22Rv1 (cell line): ENCODE data around the gene POLR3H.

Source experiments
- ZFX ChIP-seq: fragments of 450-650 bp; IDR thresholded peaks from 2 replicates; pipeline ENCODE4 v1.6.1; 2017; ENCODE audit warnings: antibody characterized with exemption, borderline replicate concordance
- TF ChIP-seq, protein P1 (sequence below): fragments of 450-650 bp; IDR thresholded peaks from 2 replicates; pipeline ENCODE4 v1.5.1; 2017; ENCODE audit warnings: mild to moderate bottlenecking

DNA sequence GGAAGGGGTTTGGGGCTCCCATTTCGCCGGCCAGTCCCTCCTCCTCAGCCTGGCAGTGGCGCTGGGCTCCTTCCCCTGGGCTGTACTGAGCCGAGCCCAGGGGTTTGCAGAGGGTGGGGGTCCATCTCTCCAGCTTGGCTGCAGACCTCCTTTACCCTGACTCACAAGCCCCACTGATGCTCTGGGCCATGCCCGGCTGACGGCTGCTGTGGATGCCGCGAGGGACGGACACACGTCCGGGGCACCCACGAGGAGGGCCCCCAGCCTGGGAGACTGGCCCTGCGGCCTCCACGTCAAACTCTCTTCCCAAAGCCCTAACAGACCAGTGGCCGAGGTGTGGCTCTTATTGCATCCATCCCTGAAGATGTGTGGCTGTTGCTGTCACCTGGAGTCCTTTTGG is 31.3 kb upstream of the POLR3H start:
- TF ChIP-seq, protein P1, sequence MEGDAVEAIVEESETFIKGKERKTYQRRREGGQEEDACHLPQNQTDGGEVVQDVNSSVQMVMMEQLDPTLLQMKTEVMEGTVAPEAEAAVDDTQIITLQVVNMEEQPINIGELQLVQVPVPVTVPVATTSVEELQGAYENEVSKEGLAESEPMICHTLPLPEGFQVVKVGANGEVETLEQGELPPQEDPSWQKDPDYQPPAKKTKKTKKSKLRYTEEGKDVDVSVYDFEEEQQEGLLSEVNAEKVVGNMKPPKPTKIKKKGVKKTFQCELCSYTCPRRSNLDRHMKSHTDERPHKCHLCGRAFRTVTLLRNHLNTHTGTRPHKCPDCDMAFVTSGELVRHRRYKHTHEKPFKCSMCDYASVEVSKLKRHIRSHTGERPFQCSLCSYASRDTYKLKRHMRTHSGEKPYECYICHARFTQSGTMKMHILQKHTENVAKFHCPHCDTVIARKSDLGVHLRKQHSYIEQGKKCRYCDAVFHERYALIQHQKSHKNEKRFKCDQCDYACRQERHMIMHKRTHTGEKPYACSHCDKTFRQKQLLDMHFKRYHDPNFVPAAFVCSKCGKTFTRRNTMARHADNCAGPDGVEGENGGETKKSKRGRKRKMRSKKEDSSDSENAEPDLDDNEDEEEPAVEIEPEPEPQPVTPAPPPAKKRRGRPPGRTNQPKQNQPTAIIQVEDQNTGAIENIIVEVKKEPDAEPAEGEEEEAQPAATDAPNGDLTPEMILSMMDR: no peak
- no peak for TF ChIP-seq ZFX
